Measurements from ENCODE around the gene STK10.

Gene STK10

GRCh38 chr5:172086194-172086975 lies 101.6 kb downstream of the STK10 start:
- DNase-seq, result no peak

- DNase-seq, result no peak
Observed at GRCh38 chr5:172085738-172086137, 102.3 kb downstream of the STK10 start.

- no peak for DNase-seq
Observed at GRCh38 chr5:172082180-172082579, 105.8 kb downstream of the STK10 start.

DNA sequence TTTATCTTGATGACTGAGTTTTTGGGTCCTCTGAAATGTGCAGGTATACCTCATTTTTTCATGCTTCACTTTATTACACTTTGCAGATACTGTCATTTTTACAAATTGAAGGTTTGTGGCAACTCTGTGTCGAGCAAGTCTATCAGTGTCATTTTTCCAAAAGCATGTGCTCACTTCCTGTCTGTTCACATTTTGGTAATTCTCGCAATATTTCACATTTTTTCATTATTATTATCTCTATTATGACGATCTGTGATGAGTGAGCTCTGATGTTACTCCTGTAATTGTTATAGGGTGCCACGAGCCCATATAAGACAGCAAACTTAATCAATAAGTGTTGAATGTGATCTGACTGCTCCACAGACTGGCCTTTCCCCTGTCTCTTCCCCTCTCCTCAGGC lies 108.1 kb downstream of the STK10 start:
- no peak for DNase-seq

DNA sequence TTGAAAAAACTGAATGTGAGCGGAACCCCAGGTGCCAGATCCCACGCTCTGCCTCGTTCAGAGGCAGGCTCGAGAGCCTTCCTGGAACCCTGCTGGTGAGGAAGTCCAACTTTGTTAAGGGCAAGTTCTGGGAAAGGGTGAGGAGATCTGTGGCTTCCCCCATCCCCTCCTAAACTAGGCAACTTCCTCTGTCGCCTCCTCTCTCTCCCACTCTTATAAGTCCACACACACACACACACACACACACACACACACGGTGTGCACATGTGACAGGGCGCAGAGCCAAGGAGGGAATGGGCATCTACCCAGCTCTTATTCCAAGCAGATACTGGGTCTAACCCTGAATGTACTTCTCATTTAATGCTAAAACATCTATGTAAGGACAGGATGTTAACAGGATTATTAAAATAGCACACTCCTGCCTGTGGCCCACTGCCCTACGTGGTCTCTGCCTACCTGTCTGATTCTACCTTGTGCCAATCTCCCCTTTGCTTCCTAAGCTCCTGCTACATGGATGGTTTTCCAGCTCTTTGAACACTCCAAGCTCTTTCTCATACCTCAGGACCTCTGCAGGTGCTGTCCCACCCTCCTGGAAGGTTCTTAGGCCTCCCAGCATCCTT lies 109.2 kb downstream of the STK10 start:
- DNase-seq, result peak; percentile 29 to 39

DNA sequence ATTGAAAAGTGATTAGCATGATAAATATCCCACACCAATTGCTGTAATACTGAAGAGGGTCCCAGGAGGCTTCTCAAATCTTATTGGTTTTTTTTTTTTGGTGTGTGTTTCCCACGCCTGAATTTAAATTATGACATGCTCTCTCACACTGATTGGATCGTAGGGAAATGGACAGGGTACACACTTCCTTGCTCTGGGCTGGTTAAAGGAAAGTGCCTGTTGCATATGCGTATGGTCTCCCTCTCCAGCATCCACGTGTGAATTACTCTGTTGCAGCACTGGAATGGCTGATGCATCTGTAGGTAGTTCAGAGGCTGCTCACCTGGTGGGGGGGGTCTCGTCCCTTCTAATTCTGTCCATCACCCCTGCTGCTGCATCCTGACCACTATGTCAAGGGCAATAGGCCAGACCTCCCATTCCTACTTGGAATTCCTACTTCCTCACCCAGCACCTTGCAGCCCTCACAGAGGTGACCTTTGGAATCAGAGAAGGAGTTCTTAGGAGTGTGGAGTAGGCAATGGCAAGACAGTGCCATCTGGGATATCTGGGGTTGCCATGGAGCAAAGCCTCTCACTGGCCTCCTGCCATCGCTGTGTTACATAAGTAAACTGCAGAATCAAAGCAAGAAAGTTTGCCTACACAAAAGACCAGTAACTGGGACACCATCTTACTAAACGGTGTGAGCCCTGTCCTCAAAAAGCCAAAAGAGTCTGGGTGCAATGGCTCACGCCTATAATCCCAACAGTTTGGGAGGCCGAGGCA lies 110.2 kb downstream of the STK10 start:
- no peak for DNase-seq

GRCh38 chr5:172076761-172077244 lies 111.2 kb downstream of the STK10 start:
- DNase-seq, result no peak

DNA sequence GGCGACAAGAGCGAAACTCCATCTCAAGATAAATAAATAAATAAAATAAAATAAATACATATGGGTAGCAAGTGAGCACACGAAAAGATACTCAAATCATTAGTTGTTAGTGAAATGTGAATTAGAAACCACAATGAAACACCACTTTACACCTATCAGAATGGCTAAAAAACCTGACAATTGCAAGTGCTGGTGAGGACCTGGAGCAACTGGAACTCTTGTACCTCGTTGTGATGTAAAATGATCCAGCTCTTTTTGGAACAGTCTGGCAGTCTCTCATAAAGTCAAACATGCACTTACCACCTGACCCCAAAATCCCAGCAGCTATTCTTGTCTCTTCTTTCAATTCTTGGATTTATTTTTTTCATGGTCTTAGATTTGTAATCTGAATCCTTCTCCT lies 112.4 kb downstream of the STK10 start:
- DNase-seq, result no peak

DNA sequence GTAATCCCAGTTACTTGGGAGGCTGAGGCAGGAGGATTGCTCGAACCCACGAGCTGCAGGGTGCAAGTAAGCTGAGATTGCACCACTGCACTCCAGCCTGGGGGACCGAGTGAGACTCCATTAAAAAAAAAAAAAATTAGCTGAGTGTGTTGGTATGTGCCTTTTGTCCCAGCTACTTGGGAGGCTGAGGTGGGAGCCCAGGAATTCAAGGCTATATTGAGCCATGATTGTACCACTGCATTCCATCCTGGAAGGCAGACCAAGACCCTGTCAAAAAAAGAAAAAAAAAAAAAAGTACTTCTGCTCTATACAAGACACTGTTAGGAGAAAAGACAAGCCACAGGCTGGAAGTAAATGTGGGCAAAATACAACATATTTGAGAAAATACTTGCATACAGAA lies 113.1 kb downstream of the STK10 start:
- no peak for DNase-seq

DNA sequence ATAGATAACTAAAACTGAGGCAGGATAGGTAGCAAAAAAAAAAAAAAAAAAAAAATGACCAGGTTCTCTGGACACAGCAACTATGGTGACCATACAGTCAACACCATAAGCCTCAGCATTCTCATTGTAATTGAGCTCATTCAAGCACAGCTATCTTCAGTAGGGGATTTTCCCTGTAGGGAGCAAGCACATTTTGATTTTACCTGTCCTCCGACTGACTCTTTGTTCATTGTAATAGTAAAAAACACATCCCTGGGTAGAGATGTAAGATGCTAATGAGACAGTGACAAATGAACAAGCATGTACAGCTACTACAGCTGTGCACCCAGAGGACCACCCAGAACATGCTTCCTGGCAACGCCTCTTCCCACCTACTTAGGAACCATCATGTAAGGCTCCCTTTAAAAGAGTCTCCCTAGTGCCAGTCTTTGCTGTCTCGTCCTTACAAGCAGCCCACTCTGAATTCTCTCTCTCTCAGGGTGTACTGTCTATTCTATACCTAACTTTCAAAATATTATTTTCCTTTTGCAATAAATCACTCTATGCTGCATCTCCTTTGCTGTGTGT lies 116.6 kb downstream of the STK10 start:
- DNase-seq, result no peak

GRCh38 chr5:172065431-172066065 lies 122.5 kb downstream of the STK10 start:
- no peak for DNase-seq

DNA sequence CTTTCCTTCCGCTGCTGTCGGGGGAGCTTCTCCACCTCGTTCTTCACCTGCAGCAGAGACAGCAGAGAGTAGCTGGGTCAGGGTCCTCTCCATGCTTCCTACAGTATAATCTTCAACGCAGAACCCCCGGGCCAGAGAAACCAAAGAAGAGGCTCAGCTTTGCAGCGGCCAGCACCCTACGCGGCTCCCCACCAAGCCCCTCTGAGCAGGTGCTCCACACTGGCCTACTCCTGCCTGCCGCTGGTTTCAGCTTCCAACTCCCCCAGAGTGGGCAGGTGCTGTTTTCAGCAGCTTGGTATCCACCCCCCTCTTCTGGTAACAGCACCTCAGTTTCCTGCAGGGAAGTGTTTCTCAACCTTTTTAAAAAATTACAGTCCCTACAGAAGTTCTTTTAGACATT lies 123.3 kb downstream of the STK10 start:
- no peak for DNase-seq

DNA sequence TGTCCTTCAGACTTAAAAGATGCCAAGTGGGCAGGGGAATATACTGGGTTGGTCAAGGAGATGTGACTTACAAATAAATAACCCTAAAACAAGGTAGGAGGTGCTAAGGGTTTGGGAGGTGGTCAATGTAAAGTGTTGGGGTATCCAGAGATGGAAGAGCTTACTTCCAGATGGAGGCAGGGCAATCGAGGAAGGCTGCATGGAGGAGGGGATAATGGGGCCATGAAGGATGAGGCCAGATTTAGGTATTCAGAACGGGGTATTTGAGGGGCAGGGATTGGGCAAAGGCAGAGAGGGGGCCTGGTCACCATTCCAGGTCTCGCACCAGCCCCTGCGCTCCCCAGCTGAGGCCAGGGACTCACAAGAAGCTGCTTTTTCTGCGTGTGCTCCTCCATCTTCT lies 123.7 kb downstream of the STK10 start:
- DNase-seq, result no peak

DNA sequence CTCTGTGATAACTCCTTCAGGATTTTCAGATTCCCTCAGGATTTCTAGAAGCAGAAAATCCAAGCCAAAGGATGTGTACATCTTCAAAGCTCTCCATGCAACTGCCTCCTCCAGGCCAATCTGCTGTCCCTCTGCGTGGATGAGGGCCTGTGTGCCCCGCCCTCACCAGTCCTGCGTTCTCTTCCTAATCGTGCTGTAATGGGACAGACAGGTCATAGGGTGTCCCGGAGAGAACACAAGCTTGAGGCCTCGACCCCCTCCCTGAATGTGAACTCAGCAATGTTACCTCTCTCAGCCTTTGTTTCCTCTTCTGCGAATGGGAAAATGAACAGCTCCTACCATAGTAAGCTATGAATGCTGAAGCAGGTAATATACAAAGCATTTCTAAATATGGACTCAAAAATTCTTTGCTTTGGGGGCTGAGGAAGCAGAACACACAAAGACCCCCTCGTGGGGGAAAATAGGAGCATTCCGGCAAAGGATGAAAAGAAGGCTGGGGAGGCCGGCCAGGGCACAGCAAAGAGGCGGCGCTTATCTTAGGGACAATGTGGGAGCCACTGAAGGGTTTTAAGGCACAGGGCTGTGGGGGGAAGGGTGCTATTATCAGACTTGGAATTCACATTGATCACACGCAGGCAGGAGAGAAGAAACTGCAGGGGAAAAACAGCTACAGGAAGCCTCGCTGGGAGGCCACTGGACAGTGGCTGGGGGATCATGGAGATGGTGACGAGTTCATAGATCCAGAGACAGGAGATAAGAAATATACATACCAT lies 124.4 kb downstream of the STK10 start:
- no peak for DNase-seq

DNA sequence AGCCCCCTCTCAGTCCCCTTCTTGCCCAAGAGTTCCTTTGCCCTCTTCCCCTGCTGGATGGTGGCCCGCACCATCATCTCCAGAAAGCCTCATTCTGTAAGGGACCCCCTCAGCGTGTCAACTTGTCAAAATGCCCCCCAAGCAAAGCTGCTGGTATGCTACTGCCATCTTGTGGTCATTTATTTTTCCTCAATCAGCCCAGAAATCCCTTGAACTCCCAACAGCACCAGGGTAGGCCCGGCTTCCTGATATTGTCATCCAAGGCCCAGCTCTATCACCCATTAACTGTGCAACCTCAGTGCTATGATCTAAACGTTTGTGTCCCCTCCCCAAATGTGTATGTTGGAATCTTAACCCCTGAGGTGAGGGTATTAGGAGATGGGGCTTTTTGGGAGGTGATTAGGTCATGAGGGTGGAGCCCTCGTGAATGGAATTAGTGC lies 128.3 kb downstream of the STK10 start:
- peak; percentile 9 to 10 for DNase-seq

GRCh38 chr5:172058088-172058487 lies 129.9 kb downstream of the STK10 start:
- DNase-seq, result no peak

- DNase-seq, result no peak
Observed at GRCh38 chr5:172055996-172056395, 132.0 kb downstream of the STK10 start.

DNA sequence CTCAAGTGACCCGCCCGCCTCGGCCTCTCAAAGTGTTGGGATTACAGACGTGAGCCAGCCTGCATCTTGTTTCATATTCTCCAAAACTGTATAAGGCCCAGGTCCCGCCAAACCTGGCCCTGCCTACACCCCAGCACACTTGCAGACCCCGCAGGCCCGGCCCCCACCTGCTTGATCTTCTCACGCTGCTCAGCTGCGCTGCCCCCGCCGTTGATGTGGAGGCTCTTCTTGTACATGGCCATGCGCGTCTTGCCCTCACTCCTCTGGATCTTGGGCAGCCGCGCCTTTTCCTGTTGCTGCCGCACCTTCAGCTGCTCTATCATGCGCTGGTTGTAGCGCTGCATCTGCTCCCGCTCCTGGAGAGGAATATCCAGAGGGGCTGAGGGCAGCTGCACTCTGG lies 132.6 kb downstream of the STK10 start:
- no peak for DNase-seq

- DNase-seq, result no peak
Observed at GRCh38 chr5:172054611-172055153, 133.3 kb downstream of the STK10 start.

GRCh38 chr5:172052450-172053236 lies 135.4 kb downstream of the STK10 start:
- DNase-seq, result no peak

Data from AML-193 (cell line).